GM10847 (cell line): ENCODE results near the gene HDAC4.

ENCODE experiments used
- POLR2A ChIP-seq: IDR thresholded peaks from 2 replicates; pipeline ENCODE4 v1.6.1; 2011; ENCODE audit not compliant: insufficient read length; ENCODE audit errors: extremely low read depth

HDAC4 gene

GRCh38 chr2:239436076-239436475 is 35.3 kb upstream of the HDAC4 start:
- no peak for TF ChIP-seq POLR2A

- no peak for TF ChIP-seq POLR2A
These were observed 33.1 kb upstream of the HDAC4 start for GRCh38 chr2:239433777-239434403.

- no peak for TF ChIP-seq POLR2A
These were observed 31.4 kb upstream of the HDAC4 start for GRCh38 chr2:239432174-239432573.

- no peak for TF ChIP-seq POLR2A
These were observed 30.7 kb upstream of the HDAC4 start for GRCh38 chr2:239431536-239431935.

GRCh38 chr2:239429473-239430350 is 28.9 kb upstream of the HDAC4 start:
- no peak for TF ChIP-seq POLR2A

GRCh38 chr2:239425631-239426030 is 24.8 kb upstream of the HDAC4 start:
- no peak for TF ChIP-seq POLR2A

GRCh38 chr2:239424337-239425045 is 23.7 kb upstream of the HDAC4 start:
- TF ChIP-seq POLR2A, result no peak

GRCh38 chr2:239423551-239423950 is 22.7 kb upstream of the HDAC4 start:
- no peak for TF ChIP-seq POLR2A

- TF ChIP-seq POLR2A, result no peak
These were observed 21.0 kb upstream of the HDAC4 start for GRCh38 chr2:239421851-239422250.

GRCh38 chr2:239420082-239420481 is 19.3 kb upstream of the HDAC4 start:
- no peak for TF ChIP-seq POLR2A

- no peak for TF ChIP-seq POLR2A
These were observed 18.1 kb upstream of the HDAC4 start for GRCh38 chr2:239418918-239419317.

- no peak for TF ChIP-seq POLR2A
These were observed 12.2 kb upstream of the HDAC4 start for GRCh38 chr2:239412905-239413603.

GRCh38 chr2:239411549-239412319 is 10.9 kb upstream of the HDAC4 start:
- no peak for TF ChIP-seq POLR2A

GRCh38 chr2:239411117-239411516 is 10.3 kb upstream of the HDAC4 start:
- TF ChIP-seq POLR2A, result no peak

- TF ChIP-seq POLR2A, result no peak
These were observed 9.2 kb upstream of the HDAC4 start for GRCh38 chr2:239409976-239410375.
